Stimulated activated CD4-positive, alpha-beta T cell treated with anti-CD3 and anti-CD28 coated beads, Interleukin-2, amount 100 ng/mL, for 24 hours (primary cell): ENCODE results near the gene WRNIP1.

Experiments
- DNase-seq, 2 donors: peaks; one replicate each; pipeline ENCODE4 v3.0.0-alpha.2; 2020

WRNIP1 gene

GRCh38 chr6:2765166-2765895 lies at the start of gene WRNIP1:
Gene WRNIP1, plus strand, starts transcription at chr6:2765393. Its CDS starts 230 bp downstream, at chr6:2765623.
- DNase-seq: peak; percentile 95

GRCh38 chr6:2715737-2716136 lies 49.5 kb upstream of the WRNIP1 start:
- no peak for DNase-seq

GRCh38 chr6:2716936-2717700 lies 48.1 kb upstream of the WRNIP1 start:
- no peak for DNase-seq

GRCh38 chr6:2718334-2719092 lies 46.7 kb upstream of the WRNIP1 start:
- no peak for DNase-seq

GRCh38 chr6:2719093-2719455 lies 46.1 kb upstream of the WRNIP1 start:
- DNase-seq: no peak

GRCh38 chr6:2721219-2721618 lies 44.0 kb upstream of the WRNIP1 start:
- no peak for DNase-seq

- DNase-seq: no peak
These were observed 39.7 kb upstream of the WRNIP1 start for GRCh38 chr6:2725364-2725988.

GRCh38 chr6:2725999-2726567 lies 39.1 kb upstream of the WRNIP1 start:
- no peak for DNase-seq

GRCh38 chr6:2729921-2730320 lies 35.3 kb upstream of the WRNIP1 start:
- no peak for DNase-seq

- DNase-seq: no peak
These were observed 34.7 kb upstream of the WRNIP1 start for GRCh38 chr6:2730353-2731107.

GRCh38 chr6:2731281-2731909 lies 33.8 kb upstream of the WRNIP1 start:
- no peak for DNase-seq

GRCh38 chr6:2732503-2733089 lies 32.6 kb upstream of the WRNIP1 start:
- no peak for DNase-seq

GRCh38 chr6:2733324-2733723 lies 31.9 kb upstream of the WRNIP1 start:
- DNase-seq: peak in 1 of 2 donors; percentile 37

- no peak for DNase-seq
These were observed 31.3 kb upstream of the WRNIP1 start for GRCh38 chr6:2733736-2734480.

- no peak for DNase-seq
These were observed 30.6 kb upstream of the WRNIP1 start for GRCh38 chr6:2734488-2735166.

- DNase-seq: no peak
These were observed 27.3 kb upstream of the WRNIP1 start for GRCh38 chr6:2737885-2738284.

GRCh38 chr6:2738373-2738979 lies 26.7 kb upstream of the WRNIP1 start:
- peak; percentile 44 to 47 for DNase-seq

- peak in 1 of 2 donors; percentile 20 for DNase-seq
These were observed 25.9 kb upstream of the WRNIP1 start for GRCh38 chr6:2739335-2739734.

GRCh38 chr6:2740581-2740980 lies 24.6 kb upstream of the WRNIP1 start:
- DNase-seq: no peak
